HL-60 (cell line): Measurements from ENCODE around the gene HECW1.

Experiments
- DNase-seq, 2 experiments: peaks; one replicate each; pipeline ENCODE4 v3.0.0-alpha.2; 2010 to 2020; ENCODE audit warnings: low read depth in 1 of 2, low spot score in 1 of 2
- H3K27ac ChIP-seq: fragments of 250-450 bp; sonication (Bioruptor Pico); replicated peaks from 2 replicates; pipeline ENCODE4 v1.5.1; 2020; ENCODE audit warnings: mild to moderate bottlenecking, moderate library complexity
- H3K27me3 ChIP-seq: fragments of 250-450 bp; sonication (Bioruptor Pico); 2 replicates; pipeline ENCODE4 v1.5.1; 2021; ENCODE audit warnings: mild to moderate bottlenecking, moderate library complexity; ENCODE audit not compliant: insufficient read depth, poor library complexity, severe bottlenecking
- H3K4me3 ChIP-seq: replicated peaks from 2 replicates; pipeline ENCODE4 v1.5.1; 2011; ENCODE audit warnings: mild to moderate bottlenecking, control low read depth, low read length; ENCODE audit not compliant: insufficient read depth
- GABPA ChIP-seq: IDR thresholded peaks from 2 replicates; pipeline ENCODE4 v1.6.1; 2012; ENCODE audit warnings: low read depth
- POLR2AphosphoS5 ChIP-seq: IDR thresholded peaks from 2 replicates; pipeline ENCODE4 v1.6.1; 2012; ENCODE audit warnings: low read depth
- SPI1 ChIP-seq: IDR thresholded peaks from 2 replicates; pipeline ENCODE4 v1.6.1; 2012; ENCODE audit warnings: low read depth, mild to moderate bottlenecking, borderline replicate concordance
- TF ChIP-seq, protein P1 (sequence below): IDR thresholded peaks from one replicate; pipeline ENCODE4 v1.5.1; 2011; ENCODE audit warnings: low read length, control low read depth, inconsistent platforms; ENCODE audit not compliant: insufficient read depth
- TF ChIP-seq, protein P2 (sequence below): IDR thresholded peaks from 2 replicates; pipeline ENCODE4 v1.6.1; 2012; ENCODE audit warnings: low read depth; ENCODE audit not compliant: insufficient replicate concordance

The HECW1 gene

DNA sequence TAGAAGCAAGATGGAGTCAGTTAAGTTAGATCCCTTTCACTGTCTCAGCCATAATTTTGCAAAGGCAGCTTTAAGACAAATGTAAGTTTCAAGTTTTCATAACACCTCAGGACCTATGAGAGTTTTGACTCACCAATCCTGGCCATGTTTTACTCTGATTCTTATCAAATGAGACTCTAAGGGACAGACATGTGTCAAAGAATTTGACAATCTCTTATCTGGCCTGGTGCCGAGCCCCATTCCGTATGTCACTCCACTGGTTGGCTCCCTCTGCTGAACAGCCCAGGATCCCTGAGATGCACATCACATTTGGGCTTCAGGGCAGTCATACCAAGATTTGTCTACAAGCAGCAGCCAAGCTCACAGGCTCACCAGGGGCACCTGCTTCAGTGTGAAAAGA lies 282.9 kb downstream of the HECW1 start:
- H3K4me3 ChIP-seq: no peak overlapping the region
- H3K27me3 ChIP-seq: peaks cover 2% of the 10 kb centered on the region
- TF ChIP-seq SPI1 (no peak), POLR2AphosphoS5 (no peak), GABPA (no peak)
- TF ChIP-seq, protein P1, sequence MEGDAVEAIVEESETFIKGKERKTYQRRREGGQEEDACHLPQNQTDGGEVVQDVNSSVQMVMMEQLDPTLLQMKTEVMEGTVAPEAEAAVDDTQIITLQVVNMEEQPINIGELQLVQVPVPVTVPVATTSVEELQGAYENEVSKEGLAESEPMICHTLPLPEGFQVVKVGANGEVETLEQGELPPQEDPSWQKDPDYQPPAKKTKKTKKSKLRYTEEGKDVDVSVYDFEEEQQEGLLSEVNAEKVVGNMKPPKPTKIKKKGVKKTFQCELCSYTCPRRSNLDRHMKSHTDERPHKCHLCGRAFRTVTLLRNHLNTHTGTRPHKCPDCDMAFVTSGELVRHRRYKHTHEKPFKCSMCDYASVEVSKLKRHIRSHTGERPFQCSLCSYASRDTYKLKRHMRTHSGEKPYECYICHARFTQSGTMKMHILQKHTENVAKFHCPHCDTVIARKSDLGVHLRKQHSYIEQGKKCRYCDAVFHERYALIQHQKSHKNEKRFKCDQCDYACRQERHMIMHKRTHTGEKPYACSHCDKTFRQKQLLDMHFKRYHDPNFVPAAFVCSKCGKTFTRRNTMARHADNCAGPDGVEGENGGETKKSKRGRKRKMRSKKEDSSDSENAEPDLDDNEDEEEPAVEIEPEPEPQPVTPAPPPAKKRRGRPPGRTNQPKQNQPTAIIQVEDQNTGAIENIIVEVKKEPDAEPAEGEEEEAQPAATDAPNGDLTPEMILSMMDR: no peak
- TF ChIP-seq, protein P2, sequence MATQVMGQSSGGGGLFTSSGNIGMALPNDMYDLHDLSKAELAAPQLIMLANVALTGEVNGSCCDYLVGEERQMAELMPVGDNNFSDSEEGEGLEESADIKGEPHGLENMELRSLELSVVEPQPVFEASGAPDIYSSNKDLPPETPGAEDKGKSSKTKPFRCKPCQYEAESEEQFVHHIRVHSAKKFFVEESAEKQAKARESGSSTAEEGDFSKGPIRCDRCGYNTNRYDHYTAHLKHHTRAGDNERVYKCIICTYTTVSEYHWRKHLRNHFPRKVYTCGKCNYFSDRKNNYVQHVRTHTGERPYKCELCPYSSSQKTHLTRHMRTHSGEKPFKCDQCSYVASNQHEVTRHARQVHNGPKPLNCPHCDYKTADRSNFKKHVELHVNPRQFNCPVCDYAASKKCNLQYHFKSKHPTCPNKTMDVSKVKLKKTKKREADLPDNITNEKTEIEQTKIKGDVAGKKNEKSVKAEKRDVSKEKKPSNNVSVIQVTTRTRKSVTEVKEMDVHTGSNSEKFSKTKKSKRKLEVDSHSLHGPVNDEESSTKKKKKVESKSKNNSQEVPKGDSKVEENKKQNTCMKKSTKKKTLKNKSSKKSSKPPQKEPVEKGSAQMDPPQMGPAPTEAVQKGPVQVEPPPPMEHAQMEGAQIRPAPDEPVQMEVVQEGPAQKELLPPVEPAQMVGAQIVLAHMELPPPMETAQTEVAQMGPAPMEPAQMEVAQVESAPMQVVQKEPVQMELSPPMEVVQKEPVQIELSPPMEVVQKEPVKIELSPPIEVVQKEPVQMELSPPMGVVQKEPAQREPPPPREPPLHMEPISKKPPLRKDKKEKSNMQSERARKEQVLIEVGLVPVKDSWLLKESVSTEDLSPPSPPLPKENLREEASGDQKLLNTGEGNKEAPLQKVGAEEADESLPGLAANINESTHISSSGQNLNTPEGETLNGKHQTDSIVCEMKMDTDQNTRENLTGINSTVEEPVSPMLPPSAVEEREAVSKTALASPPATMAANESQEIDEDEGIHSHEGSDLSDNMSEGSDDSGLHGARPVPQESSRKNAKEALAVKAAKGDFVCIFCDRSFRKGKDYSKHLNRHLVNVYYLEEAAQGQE: no peak
- no peak overlapping the region for H3K27ac ChIP-seq
- DNase-seq: no peak

DNA sequence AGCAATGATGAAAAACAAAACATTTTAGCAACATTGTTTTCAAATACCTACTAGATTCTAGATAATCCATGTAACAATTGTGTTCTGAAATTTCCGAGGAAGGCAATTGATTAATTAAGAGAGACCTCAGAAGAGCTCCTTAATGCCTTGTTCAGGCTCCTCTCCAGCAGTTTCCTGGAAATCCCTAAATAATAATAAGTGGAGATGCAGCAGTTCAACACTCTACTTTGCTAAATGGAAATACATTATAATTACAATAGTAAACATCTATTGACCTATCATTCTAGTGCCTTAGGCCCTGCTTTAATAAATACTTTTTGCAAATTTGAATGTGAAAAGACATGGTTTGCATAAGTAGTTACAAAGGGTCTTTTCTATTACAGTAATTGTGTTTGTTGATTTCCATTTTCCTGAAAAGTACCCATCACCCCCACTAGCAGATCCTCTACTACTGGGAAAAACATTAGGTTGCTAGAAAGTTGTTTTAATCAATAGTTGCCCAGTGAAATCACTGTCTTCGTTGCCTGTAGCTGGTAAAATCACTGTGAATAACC lies 283.8 kb downstream of the HECW1 start:
- H3K4me3 ChIP-seq: no peak overlapping the region
- DNase-seq: no peak
- H3K27ac ChIP-seq: no peak overlapping the region
- TF ChIP-seq, protein P1: no peak
- TF ChIP-seq, protein P2: no peak
- no peak for TF ChIP-seq POLR2AphosphoS5
- TF ChIP-seq SPI1: no peak
- TF ChIP-seq GABPA: no peak
- peaks cover 2% of the 10 kb centered on the region for H3K27me3 ChIP-seq

DNA sequence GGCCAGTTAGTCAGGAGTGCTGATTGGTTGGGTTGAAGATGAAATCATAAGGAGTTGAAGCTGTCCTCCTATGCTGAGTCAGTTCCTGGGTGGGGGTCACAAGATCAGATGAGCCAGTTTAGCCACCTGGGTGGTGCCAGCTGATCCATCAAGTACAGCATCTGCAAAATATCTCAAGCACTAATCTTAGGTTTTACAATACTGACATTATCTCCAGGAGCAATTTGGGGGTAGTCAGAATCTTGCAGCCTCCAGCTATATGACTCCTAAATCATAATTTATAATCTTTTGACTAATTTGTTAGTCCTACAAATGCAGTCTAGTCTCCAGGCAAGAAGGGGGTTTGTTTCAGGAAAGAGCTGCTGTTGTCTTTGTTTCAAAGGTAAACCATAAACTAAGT lies 286.4 kb downstream of the HECW1 start:
- TF ChIP-seq, protein P1: no peak
- TF ChIP-seq SPI1: no peak
- TF ChIP-seq, protein P2: no peak
- no peak for TF ChIP-seq POLR2AphosphoS5
- no peak for TF ChIP-seq GABPA
- H3K4me3 ChIP-seq: no peak overlapping the region
- H3K27me3 ChIP-seq: peaks cover 2% of the 10 kb centered on the region
- no peak for DNase-seq
- no peak overlapping the region for H3K27ac ChIP-seq
